Measurements from ENCODE around the gene CHST13.
"Not testable (repeated sequence)": the region's sequence is repeated elsewhere in the genome, so short reads cannot be mapped to it uniquely, and the experiment has no call there.

The CHST13 gene

GRCh38 chr3:126527006-126527405, 3.1 kb downstream of the CHST13 start:
- no peak for DNase-seq

GRCh38 chr3:126527455-126528211, 3.7 kb downstream of the CHST13 start:
- no peak for DNase-seq

GRCh38 chr3:126528419-126528799, 4.5 kb downstream of the CHST13 start:
- no peak for DNase-seq

GRCh38 chr3:126528800-126529541, 5.0 kb downstream of the CHST13 start:
- no peak for DNase-seq

GRCh38 chr3:126529585-126530170, 5.7 kb downstream of the CHST13 start:
- no peak for DNase-seq

DNA sequence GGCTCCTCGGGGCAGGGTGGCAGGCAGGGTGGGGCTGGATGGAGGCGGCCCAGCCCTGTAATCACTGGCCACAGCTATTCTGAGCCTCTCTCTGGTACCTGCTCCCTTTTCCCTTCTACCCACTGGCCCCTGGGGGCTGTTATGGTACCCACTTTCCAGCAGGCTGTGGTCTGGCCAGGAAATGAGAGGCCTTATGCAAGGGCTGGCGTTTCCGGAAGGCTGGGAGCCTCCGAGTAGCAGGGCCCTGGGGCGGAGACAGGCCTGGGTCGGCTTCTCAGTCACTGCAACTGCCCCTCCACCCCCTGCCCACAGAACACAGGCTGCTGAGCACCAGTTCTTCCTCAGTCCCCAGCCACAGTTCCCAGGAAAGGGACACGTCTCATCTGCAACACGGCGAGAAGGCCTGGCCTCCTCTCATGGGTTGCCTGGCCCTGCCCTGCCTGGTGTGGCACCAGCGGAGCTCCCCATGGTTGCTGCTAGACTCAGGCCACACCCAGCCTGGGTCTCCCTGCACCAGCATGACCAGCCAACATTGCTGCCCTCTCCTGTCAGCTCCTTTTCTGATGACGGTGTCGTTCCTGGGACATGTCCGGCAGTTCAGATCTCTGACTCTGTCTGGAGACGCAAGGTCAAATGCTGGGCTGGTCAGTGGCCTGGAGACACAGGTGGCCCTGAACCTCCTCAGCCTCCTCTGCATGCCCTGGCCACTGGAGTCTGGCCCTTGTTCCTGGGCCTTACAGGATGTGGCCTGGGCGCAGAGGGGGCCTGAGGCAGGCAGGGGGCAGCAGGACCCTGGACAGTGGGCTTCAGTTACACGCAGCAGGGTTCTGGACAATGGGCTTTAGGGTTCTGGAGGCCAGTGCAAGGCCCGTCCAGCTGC, 6.5 kb downstream of the CHST13 start:
- no peak for DNase-seq

DNA sequence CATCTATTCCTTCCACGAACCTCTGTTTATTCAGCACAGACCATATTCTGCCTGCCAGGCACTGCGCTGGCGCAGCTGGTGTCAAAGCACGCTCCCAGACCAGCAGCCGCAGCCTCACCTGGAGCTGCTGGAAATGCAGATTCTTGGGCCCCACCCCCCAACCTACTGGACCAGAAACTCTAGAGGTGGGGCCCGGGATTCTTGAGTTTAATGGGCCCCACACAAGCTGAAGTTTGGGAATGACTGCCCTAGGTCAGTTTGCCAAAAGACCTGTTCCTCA, 7.0 kb downstream of the CHST13 start:
- DNase-seq, result no peak

- DNase-seq, result no peak
These were observed 9.6 kb downstream of the CHST13 start for GRCh38 chr3:126533506-126533905.

DNA sequence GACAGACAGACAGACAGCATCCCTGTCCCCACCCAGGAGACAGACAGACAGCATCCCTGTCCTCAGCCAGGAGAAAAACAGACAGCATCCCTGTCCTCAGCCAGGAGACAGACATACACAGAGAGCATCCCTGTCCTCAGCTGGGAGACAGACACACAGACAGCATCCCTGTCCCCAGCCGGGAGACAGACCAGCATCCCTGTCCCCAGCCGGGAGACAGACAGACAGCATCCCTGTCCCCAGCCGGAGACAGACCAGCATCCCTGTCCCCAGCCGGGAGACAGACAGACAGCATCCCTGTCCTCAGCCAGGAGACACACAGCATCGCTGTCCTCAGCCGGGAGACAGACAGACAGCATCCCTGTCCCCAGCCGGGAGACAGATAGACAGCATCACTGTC, 10.8 kb downstream of the CHST13 start:
- not testable (repeated sequence) for DNase-seq

DNA sequence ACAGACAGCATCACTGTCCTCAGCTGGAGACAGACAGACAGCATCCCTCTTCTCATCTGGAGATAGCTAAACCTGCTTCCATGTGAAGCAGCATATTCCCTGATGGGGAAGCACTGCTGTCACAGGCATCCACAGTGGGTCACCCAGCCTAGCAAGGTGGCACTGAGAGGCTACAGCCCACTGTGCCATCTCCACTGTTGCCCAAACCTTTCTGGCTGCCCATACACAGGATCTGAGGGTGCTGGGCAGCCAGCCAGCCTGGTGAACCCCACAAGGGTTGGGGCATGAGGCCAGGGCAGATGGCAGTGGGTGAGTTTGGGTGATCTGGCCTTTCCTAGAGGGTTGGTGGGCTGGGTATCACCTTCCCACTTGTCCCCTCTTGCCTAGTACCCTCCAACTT, 11.7 kb downstream of the CHST13 start:
- DNase-seq, result no peak

DNA sequence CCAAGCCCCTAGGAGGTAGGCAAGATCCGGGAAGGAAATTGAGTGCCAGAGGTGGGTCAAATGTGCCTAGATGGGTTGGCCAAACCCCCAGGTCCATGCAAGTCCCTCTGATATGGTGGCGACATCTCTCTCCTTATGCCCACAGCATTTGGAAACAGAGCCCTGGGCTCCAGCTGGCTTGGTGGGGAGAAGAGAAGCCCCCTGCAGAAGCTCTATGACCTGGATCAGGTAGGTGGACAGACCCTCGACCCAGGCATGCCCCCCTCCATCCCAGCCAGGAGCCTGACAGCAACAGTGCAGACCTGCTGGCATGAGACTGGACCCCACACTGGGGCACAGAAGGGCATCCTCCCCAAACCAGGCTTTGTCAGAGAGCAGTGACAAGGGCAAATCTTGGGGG, 12.2 kb downstream of the CHST13 start:
- no peak for DNase-seq

GRCh38 chr3:126537116-126537729, 13.3 kb downstream of the CHST13 start:
- DNase-seq, result no peak

DNA sequence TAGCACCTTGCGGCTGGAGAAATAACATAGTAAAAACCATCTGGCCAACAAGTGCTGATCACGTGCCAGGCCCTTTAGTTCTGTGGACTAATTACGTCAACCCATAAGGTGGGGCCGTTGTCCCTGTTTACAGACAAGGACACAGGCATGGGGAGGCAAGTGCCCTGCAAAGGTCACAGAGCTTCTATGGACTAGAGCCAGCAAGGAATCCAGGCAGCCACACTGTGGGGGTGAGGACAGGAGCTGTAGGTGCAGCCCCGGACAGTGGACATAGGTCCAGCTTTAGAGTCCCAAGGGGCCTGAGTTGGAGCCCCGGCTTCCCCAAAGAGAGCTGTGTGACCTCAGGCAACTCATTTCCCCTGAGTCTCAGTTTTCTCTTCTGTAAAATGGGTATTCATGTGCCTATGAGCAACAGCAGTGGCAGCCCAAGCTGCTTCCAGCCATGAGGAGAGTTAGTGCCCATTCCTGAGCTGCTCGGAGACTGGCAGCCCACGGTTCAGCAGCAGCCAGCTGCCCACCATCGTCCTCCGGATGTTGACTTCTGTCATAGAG, 13.9 kb downstream of the CHST13 start:
- DNase-seq, result no peak

DNA sequence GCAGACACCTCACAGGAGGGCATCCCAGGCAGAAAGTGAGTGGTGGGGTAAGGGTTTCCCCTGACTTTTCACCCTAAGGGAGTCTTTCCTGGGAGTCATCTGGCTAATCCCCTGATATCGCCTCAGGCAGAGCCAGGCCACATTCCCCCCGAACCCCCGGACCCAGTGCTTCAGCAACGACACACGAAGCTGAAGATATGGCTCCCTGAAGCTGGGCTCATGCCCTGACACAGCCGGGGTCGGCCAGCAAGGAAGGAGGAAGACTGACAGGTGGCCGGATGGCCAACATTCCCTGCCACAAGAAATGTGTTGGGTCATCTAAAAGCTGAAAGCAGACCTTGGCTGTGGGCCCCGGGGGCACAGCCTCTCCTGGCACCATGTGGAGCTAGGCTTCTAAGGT, 14.4 kb downstream of the CHST13 start:
- no peak for DNase-seq

- DNase-seq, result no peak
These were observed 15.0 kb downstream of the CHST13 start for GRCh38 chr3:126538966-126539365.

DNA sequence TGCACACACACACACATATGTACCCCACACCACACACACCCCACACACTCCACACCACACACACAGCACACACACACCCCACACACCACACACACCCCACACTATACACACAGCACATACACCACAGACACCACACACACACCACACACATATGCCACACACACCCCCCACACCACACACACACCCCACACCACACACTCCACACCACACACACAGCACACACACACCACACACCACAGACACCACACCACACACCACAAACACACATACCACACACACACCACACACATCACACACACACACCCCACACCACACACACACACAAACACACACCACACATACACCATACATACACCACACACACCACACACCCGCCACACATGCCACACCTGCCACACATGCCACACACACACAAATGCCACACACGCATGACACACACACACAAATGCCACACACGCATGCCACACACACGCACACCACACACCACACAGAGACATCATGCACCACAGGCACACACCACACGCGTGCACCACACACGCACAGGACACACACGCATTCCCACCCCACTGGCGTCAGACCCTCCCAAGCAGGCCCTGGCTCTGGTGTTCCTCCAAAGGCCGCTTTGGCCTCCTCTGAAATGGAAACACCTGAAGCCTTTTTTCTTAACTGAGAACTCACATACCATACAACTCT, 15.7 kb downstream of the CHST13 start:
- DNase-seq, result no peak

DNA sequence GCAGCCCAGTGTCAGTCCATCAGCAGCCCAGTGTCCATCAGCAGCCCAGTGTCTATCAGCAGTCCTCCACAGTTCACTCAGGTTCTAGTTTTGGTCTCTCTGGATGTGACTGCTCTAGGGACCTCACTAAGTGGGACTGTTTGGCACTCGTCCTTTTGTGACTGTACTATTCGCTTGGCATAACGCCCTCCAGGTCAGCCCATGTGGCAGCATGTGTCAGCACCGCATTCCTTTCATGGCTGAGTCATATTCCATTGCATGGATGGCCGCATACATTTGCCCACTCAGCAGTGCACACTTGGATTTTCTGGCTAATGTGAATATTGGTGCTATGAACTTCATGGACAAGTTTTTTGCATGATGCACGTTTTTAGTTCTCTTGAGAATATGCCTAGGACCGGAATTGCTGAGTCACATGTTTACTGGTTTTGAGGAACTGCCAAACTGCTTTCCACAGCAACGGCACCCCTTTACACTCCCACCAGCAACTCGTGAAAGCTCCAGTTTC, 16.4 kb downstream of the CHST13 start:
- DNase-seq, result no peak

GRCh38 chr3:126540951-126541627, 17.1 kb downstream of the CHST13 start:
- no peak for DNase-seq

DNA sequence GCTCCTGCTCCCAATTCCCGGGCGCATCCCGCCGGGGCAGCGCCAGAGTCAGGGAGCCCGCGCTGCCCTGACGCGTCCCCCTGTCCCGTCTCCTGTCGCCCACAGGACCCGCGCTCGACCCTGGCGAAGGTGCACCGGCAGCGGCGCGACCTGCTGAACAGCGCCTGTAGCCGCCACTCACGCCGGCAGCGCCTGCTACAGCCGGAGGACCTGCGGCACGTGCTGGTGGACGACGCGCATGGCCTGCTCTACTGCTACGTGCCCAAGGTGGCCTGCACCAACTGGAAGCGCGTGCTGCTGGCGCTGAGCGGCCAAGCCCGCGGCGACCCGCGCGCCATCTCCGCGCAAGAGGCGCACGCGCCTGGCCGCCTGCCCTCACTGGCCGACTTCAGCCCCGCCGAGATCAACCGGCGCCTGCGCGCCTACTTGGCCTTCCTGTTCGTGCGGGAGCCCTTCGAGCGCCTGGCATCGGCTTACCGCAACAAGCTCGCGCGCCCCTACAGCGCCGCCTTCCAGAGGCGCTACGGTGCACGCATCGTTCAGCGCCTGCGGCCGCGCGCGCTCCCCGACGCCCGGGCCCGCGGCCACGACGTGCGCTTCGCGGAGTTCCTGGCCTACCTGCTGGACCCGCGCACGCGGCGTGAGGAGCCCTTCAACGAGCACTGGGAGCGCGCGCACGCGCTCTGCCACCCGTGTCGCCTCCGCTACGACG, 17.8 kb downstream of the CHST13 start:
- DNase-seq, result no peak
